Activated naive CD4-positive, alpha-beta T cell treated with anti-CD3 and anti-CD28 coated beads, Interleukin-2, amount 50 U/mL, for 16 hours (primary cell): ENCODE data around the gene WDR5.

Experiments used
- DNase-seq: peaks from one replicate; pipeline ENCODE4 v3.0.0-alpha.2; 2020

The WDR5 gene

DNA sequence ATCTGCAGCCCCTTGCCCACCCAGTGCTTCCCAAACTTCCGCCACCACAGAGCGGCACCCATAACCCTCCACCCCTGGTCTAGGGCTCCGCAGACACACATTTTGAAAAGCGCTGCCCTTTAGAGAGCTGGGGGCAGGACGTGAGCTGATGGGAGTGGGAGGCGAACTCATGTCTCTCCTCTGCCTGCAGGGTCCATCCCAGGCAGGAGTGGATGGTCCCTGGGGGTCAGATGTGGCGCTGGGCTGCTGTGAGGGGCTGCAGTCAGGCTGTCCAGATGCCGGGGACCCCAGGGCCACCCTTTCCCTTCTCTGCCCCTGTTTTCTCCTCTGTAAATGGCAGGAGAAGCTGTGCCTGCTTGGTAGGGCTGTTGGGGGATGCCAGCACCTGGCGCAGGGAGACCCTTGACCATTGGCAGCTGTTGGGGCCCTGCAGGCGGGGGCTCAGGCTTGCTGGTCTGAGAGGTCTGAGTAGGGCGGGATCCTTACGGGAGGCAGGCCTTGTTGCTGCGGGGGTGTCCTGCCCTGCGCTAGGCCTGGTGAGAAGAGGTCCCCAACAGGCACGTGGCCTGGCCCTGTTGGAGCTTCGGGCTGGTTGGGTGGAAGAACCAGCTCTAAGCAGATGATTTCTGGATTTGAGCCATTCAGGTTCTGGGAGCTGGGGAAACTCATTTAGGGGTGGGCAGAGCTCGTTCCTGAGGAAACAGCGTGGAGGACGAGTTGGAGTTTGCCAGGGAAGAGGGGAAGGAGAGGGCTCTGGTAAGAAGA is 38.8 kb downstream of the WDR5 start:
- no peak for DNase-seq

- no peak for DNase-seq
Measured at GRCh38 chr9:134175291-134175807, 39.5 kb downstream of the WDR5 start.

- no peak for DNase-seq
Measured at GRCh38 chr9:134175808-134176598, 40.1 kb downstream of the WDR5 start.

- DNase-seq: no peak
Measured at GRCh38 chr9:134176599-134176968, 40.7 kb downstream of the WDR5 start.

GRCh38 chr9:134177186-134177585 is 41.3 kb downstream of the WDR5 start:
- DNase-seq: no peak

- peak; percentile 1 for DNase-seq
Measured at GRCh38 chr9:134177624-134178393, 41.9 kb downstream of the WDR5 start.

DNA sequence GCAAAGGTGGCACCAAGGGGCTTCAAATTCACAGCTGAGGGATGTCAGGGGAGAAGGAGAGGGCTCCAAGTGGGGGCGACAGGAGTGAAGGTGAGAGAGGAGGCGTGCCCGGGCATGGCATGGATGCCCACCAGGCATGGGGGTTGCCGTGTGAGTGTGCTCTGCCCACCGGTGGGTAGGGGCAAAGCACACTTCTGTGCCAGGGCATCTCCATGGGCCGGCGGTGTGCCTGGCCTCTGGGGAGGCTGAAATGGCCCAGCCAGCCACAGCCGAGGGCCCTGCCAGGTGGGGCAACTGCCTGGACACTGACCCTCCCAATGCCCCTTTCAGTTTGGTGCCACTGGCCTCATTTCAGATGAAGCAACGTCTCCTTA is 42.5 kb downstream of the WDR5 start:
- DNase-seq: peak; percentile 7

DNA sequence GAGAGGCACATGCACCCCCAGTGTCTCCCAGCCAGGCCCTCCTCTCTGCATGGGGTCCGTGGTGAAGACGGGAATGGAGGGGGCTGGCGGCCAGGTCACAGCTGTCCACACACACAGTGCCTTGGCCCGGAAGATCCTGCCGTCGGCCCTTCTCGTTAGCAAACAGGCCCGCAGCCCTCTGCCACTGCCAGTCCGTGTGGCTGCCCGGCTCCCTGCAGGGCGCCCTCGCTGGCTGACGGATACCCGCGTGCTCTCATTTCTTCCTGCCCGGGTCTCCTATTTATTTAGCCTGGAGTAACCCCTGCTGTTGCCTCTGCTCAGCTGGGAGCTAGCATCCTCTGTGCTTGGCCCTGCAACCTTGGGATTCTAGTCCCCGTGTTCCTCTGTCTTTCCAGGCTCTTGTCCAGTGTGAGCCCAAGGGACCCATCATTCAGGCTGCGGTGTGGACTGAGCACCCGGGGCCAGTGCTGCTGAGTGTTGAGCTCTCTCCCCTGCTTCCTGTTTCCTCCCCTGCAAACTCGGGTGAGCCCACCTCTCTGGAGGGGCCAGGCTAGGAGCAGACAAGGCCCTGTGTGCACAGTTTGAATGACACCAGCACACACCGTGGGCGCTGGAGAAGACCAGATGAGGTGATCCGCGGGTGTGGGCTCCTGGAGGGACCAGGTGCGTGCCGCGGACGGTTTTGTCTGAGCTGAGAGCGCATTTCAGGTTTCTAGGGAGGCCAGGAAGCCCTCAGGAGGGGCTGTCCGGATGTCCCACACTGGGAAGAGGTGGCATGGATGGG is 43.1 kb downstream of the WDR5 start:
- peak; percentile 8 for DNase-seq

DNA sequence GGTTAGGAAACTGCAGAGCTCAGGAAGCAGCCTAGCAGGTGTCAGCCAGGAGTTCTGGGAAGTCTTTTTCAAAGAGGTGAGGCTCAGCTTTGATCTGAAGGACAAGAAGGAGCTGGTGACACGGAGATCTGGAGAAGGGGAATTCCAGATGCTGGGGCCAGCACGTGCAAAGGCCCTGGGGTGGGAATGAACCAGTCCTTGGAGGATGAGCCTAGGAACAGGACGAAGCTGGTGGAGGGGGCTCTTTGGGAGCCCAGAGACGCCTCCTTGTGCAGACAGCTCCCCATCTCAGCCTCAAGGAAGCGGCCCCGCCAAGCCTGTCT is 43.7 kb downstream of the WDR5 start:
- no peak for DNase-seq

- DNase-seq: no peak
Measured at GRCh38 chr9:134179918-134180785, 44.3 kb downstream of the WDR5 start.

GRCh38 chr9:134180786-134181647 is 45.1 kb downstream of the WDR5 start:
- peak; percentile 4 for DNase-seq

GRCh38 chr9:134181648-134182034 is 45.8 kb downstream of the WDR5 start:
- DNase-seq: peak; percentile 1

GRCh38 chr9:134182554-134183085 is 46.7 kb downstream of the WDR5 start:
- DNase-seq: peak; percentile 2

- DNase-seq: peak; percentile 22
Measured at GRCh38 chr9:134185536-134186011, 49.7 kb downstream of the WDR5 start.

- peak; percentile 7 for DNase-seq
Measured at GRCh38 chr9:134186471-134187109, 50.7 kb downstream of the WDR5 start.

GRCh38 chr9:134187110-134187531 is 51.2 kb downstream of the WDR5 start:
- DNase-seq: peak; percentile 12

DNA sequence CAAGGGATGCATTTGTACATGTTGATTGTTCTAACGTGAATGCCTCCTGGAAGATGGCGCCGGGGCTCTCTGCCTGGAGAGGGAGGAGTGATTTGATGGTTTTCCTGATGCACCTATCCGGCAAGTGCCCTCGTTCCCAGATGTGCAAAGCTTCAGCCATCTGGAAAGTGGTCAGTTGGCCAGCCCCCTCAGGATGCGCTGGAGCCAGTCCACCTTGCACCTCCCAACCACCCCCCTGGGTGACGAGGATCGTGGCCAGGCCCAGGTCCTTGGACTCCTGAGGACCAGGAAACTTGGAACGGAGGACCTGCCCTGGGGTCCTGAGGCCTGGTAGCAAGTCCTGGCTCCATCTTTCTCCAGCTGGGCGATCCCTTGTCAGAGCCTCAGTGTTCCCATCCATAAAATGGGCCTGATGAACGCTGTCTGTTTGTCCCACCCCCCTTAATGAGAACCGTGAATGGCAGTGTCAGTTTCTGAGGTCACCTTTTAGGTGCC is 52.1 kb downstream of the WDR5 start:
- DNase-seq: no peak

DNA sequence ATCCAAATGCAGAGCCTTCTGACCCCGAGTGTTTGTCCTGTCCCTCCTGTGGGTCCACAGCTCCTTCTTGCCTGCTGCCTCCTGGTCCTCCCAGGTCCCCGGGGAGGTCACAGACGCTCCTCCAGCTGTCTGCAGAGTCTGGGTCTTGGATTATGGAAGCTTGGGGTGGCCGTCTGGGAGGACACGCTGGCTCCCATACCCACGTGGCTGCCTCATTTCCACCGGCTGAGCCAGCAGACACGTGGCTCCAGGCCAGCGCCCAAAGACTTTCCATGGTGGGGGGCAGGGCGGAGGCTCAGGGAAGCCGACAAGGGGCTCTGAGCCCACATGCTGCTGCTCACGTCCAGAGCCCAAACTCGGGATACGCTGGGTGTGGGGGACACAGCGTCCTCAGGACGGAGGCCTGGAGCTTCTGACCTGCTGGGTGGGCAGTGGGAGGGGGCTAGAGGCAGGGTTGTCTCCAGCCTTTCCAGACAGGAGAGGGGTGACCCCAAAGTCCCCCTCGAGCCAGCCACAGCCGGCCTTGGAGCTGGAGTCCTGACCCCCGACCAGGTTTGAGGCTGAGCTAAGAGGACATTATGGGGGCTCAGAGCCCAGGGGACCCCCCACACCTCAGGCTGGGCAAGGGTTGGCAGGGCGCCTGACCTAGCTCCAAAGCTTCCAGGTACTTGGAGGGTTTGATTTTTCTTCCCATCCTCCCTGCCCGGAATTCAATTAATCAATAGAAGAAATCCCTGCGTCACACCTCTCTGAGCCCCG is 52.7 kb downstream of the WDR5 start:
- no peak for DNase-seq

- no peak for DNase-seq
Measured at GRCh38 chr9:134189145-134189469, 53.2 kb downstream of the WDR5 start.
